K562 (cell line): ENCODE results near the gene TBC1D17. TPM values are rescaled to one million over a fixed set of nuclear protein-coding genes. Genes with fewer than 3 reads are reported as not detected.

Experiments used
- AFF4 ChIP-seq: sonication (generic); formaldehyde crosslinking; IDR thresholded peaks from 2 replicates; pipeline ENCODE4 v1.8.0; 2023; ENCODE audit warnings: mild to moderate bottlenecking, missing genetic modification reagents
- CEBPB ChIP-seq: fragments of 450-650 bp; IDR thresholded peaks from 2 replicates; pipeline ENCODE4 v1.6.1; 2016; ENCODE audit warnings: missing genetic modification characterization, missing compliant biosample characterization
- CLOCK ChIP-seq: fragments of 250-450 bp; sonication (Bioruptor Pico); IDR thresholded peaks from 2 replicates; pipeline ENCODE4 v1.4.0; 2020; ENCODE audit warnings: mild to moderate bottlenecking, moderate library complexity, borderline replicate concordance
- HDGF ChIP-seq: fragments of 450-650 bp; IDR thresholded peaks from 2 replicates; pipeline ENCODE4 v1.6.1; 2016
- MIER1 ChIP-seq: fragments of 450-650 bp; IDR thresholded peaks from 2 replicates; pipeline ENCODE4 v1.6.1; 2016; ENCODE audit warnings: antibody characterized with exemption, mild to moderate bottlenecking, low read depth
- MYC ChIP-seq, 2 experiments: fragments of 250-450 bp in 1 of 2; sonication (Bioruptor Pico) in 1 of 2; IDR thresholded peaks; 2 replicates each; pipeline versions ENCODE4 v1.5.1 to v1.6.1; 2012 to 2021; ENCODE audit warnings: low read depth in 2 of 2, borderline replicate concordance in 1 of 2, improper control_type of control experiment in 1 of 2, low read length in 1 of 2, mild to moderate bottlenecking in 1 of 2, moderate library complexity in 1 of 2
- SMARCA5 ChIP-seq: fragments of 450-650 bp; IDR thresholded peaks from 2 replicates; pipeline ENCODE4 v1.6.1; 2016
- SMARCC2 ChIP-seq: fragments of 450-650 bp; IDR thresholded peaks from 2 replicates; pipeline ENCODE4 v1.6.1; 2017; ENCODE audit warnings: antibody characterized with exemption, moderate library complexity, mild to moderate bottlenecking, low read depth
- THAP7 ChIP-seq: fragments of 250-450 bp; sonication (Bioruptor Pico); IDR thresholded peaks from 2 replicates; pipeline ENCODE4 v1.5.0; 2021
- XRCC4 ChIP-seq: IDR thresholded peaks from one replicate; pipeline ENCODE4 v1.6.1; 2011; ENCODE audit not compliant: insufficient read depth, insufficient read length; ENCODE audit errors: extremely low read depth
- XRCC5 ChIP-seq: fragments of 200-400 bp; formaldehyde crosslinking; IDR thresholded peaks from 2 replicates; pipeline ENCODE4 v1.6.1; 2017; ENCODE audit warnings: low read depth, mild to moderate bottlenecking, low read length
- ZBTB26 ChIP-seq: fragments of 450-650 bp; formaldehyde crosslinking; IDR thresholded peaks from 2 replicates; pipeline ENCODE4 v1.4.0; 2022; ENCODE audit warnings: missing genetic modification characterization
- ZC3H8 ChIP-seq: fragments of 450-650 bp; IDR thresholded peaks from 2 replicates; pipeline ENCODE4 v1.6.1; 2017
- ZHX1 ChIP-seq: fragments of 150-350 bp; conservative IDR thresholded peaks from 2 replicates; pipeline ENCODE4 v1.6.1; 2014; ENCODE audit warnings: low read length
- ZNF280B ChIP-seq: fragments of 250-450 bp; sonication (Bioruptor Pico); IDR thresholded peaks from 2 replicates; pipeline ENCODE4 v1.5.1; 2021; ENCODE audit warnings: mild to moderate bottlenecking
- polyA plus RNA-seq, 8 experiments: library from polyadenylated mRNA; depleted of rRNA in 4 of 8; stranded (reverse) in 5 of 8; unstranded in 3 of 8; fragments of >200 nt; fragmentation: Nextera tagmentation in 2 of 8; fragmentation: Illumina TruSeq in 1 of 8; extraction: Ambion mirVana in 2 of 8; extraction: Trizol in 1 of 8; gene quantifications; 2 replicates each; pipeline versions ENCODE4 v1.2.1 to v1.2.3, GENCODE V29; 2011 to 2014; ENCODE audit warnings: inconsistent platforms in 1 of 8, missing spikeins in 1 of 8
- total RNA-seq, 7 experiments: library from RNA; depleted of rRNA in 6 of 7; stranded (reverse); fragments of >200 nt in 6 of 7; fragmentation: Illumina TruSeq in 2 of 7; extraction: Trizol in 2 of 7; gene quantifications; 2 replicates each; pipeline versions ENCODE4 v1.2.1 to v1.2.3, GENCODE V29; 2011 to 2021; ENCODE audit warnings: low replicate concordance in 1 of 7

Gene TBC1D17
- total and polyA plus RNA-seq, 9 of the 15 experiments (the other 6 are each of a cell fraction or from before 2014, with no cell fraction given) = 0.42 to 16.0 (median 3.8) TPM

GRCh38 chr19:49870309-49870901, 7.1 kb upstream of the TBC1D17 start (continued):
- TF ChIP-seq AFF4 (CRISPR knock-in tag) (no peak), SMARCC2 (no peak), ZNF280B (CRISPR knock-in tag) (no peak), XRCC4 (no peak), SMARCA5 (peak; percentile 97), ZC3H8 (no peak), MYC (IDR thresholded peaks at IDR 0.05; ENCODE audit: low read depth, low read length) (0 out of 2 replicates have a peak, but pooled peaks have one; percentile 6), MYC (CRISPR knock-in tag; IDR thresholded peaks at IDR 0.05; ENCODE audit: borderline replicate concordance, low read depth) (no peak), HDGF (no peak), ZHX1 (no peak), CEBPB (tag) (no peak), THAP7 (CRISPR knock-in tag) (no peak), MIER1 (0 out of 2 replicates have a peak, but pooled peaks have one; percentile 36), ZBTB26 (CRISPR knock-in tag) (no peak), XRCC5 (no peak), CLOCK (CRISPR knock-in tag) (no peak)
